ENCODE measurements around the gene WDR31.

WDR31 gene

GRCh38 chr9:113266174-113266573, 73.9 kb downstream of the WDR31 start:
- in situ Hi-C loops (cut with MboI; ENCODE audit: low pct_unique_long_range_greater_than_20kb, low sequenced_read_pairs), result no loop called here
- DNase-seq, result no peak
